ENCODE measurements around the gene HCFC2. TPM values are rescaled to one million over a fixed set of nuclear protein-coding genes. Genes with fewer than 3 reads are reported as not detected.

The HCFC2 gene
- total and polyA plus RNA-seq, 9 of the 15 experiments (the other 6 are each of a cell fraction or from before 2014, with no cell fraction given): 1.2 to 6.5 (median 3.8) TPM

GRCh38 chr12:104137902-104138796, 73.8 kb downstream of the HCFC2 start, which contains the start of gene NFYB (continued):
- TF ChIP-seq CUX1 (CRISPR knock-in tag; IDR thresholded peaks at IDR 0.05): no peak
- TF ChIP-seq CREBBP (IDR thresholded peaks at IDR 0.05; ENCODE audit: low read depth, low read length): no peak
- TF ChIP-seq TEAD1 (CRISPR knock-in tag; IDR thresholded peaks at IDR 0.05): no peak
- TF ChIP-seq PREB (CRISPR knock-in tag; IDR thresholded peaks at IDR 0.05): no peak
- no peak for TF ChIP-seq ZNF121 (CRISPR knock-in tag; conservative IDR thresholded peaks at IDR 0.05)
- TF ChIP-seq, protein P1, sequence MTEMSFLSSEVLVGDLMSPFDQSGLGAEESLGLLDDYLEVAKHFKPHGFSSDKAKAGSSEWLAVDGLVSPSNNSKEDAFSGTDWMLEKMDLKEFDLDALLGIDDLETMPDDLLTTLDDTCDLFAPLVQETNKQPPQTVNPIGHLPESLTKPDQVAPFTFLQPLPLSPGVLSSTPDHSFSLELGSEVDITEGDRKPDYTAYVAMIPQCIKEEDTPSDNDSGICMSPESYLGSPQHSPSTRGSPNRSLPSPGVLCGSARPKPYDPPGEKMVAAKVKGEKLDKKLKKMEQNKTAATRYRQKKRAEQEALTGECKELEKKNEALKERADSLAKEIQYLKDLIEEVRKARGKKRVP (CRISPR knock-in tag; IDR thresholded peaks at IDR 0.05): no peak
- peak; percentile 36 for TF ChIP-seq ZNF766 (CRISPR knock-in tag; conservative IDR thresholded peaks at IDR 0.05)
- TF ChIP-seq, protein P2, sequence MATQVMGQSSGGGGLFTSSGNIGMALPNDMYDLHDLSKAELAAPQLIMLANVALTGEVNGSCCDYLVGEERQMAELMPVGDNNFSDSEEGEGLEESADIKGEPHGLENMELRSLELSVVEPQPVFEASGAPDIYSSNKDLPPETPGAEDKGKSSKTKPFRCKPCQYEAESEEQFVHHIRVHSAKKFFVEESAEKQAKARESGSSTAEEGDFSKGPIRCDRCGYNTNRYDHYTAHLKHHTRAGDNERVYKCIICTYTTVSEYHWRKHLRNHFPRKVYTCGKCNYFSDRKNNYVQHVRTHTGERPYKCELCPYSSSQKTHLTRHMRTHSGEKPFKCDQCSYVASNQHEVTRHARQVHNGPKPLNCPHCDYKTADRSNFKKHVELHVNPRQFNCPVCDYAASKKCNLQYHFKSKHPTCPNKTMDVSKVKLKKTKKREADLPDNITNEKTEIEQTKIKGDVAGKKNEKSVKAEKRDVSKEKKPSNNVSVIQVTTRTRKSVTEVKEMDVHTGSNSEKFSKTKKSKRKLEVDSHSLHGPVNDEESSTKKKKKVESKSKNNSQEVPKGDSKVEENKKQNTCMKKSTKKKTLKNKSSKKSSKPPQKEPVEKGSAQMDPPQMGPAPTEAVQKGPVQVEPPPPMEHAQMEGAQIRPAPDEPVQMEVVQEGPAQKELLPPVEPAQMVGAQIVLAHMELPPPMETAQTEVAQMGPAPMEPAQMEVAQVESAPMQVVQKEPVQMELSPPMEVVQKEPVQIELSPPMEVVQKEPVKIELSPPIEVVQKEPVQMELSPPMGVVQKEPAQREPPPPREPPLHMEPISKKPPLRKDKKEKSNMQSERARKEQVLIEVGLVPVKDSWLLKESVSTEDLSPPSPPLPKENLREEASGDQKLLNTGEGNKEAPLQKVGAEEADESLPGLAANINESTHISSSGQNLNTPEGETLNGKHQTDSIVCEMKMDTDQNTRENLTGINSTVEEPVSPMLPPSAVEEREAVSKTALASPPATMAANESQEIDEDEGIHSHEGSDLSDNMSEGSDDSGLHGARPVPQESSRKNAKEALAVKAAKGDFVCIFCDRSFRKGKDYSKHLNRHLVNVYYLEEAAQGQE (IDR thresholded peaks at IDR 0.05; ENCODE audit: borderline replicate concordance): no peak
- TF ChIP-seq, protein P2 (CRISPR knock-in tag; IDR thresholded peaks at IDR 0.05; ENCODE audit: low read depth): no peak
- TF ChIP-seq NCOA1 (IDR thresholded peaks at IDR 0.05; ENCODE audit: low read depth): no peak
- no peak for TF ChIP-seq ERF (CRISPR knock-in tag; IDR thresholded peaks at IDR 0.05)
- no peak for TF ChIP-seq ZNF174 (CRISPR knock-in tag; IDR thresholded peaks at IDR 0.05)
